Measurements from ENCODE around the gene PIGL. TPM values are rescaled to one million over a fixed set of nuclear protein-coding genes. Genes with fewer than 3 reads are reported as not detected.
"Not testable (repeated sequence)": the region's sequence is repeated elsewhere in the genome, so short reads cannot be mapped to it uniquely, and the experiment has no call there.

PIGL gene
- total RNA-seq, 1 experiment from 2014 or later, result 44.1 TPM

- TF ChIP-seq MYBL2 (CRISPR knock-in tag; IDR thresholded peaks at IDR 0.05), result no peak
- no peak for TF ChIP-seq NR3C1 (CRISPR knock-in tag; conservative IDR thresholded peaks at IDR 0.05; ENCODE audit: low read depth)
- no peak for TF ChIP-seq NFYB (CRISPR knock-in tag; conservative IDR thresholded peaks at IDR 0.05; ENCODE audit: low read depth)
- TF ChIP-seq SP1 (CRISPR knock-in tag; conservative IDR thresholded peaks at IDR 0.05), result 0 out of 2 replicates have a peak, but pooled peaks have one; percentile 20
- TF ChIP-seq ZMAT4 (CRISPR knock-in tag; IDR thresholded peaks at IDR 0.05), result no peak
- no peak for TF ChIP-seq NFE2L1 (CRISPR knock-in tag; IDR thresholded peaks at IDR 0.05)
- no peak for TF ChIP-seq ZNF263 (CRISPR knock-in tag; IDR thresholded peaks at IDR 0.05; ENCODE audit: low read depth)
- no peak for TF ChIP-seq RELA (CRISPR knock-in tag; IDR thresholded peaks at IDR 0.05; ENCODE audit: borderline replicate concordance)
Observed at GRCh38 chr17:16215273-16215964, 1.6 kb upstream of the PIGL start, which contains the start of gene NCOR1 (continued).

- peak overlapping the region; percentile 92 for H3K4me3 Mint-ChIP-seq
- peak overlapping the region; percentile 95 for H3K27ac Mint-ChIP-seq
- ChIA-PET CTCF (interaction anchor here (2.7 kb wide), 1 partner anchor 70 kb away, joined by 9 read pairs; no protein-coding TSS in a partner anchor), POLR2A (interaction anchor here (1.1 to 2.2 kb wide), 2 partner anchors 14 to 165 kb away, joined by 4 to 7 read pairs; partner anchors contain the start of gene UBB)
- H3K36me3 Mint-ChIP-seq, result no peaks in the 10 kb centered on the region
- H3K4me1 Mint-ChIP-seq, result peaks cover 23% of the 10 kb centered on the region
- no peaks in the 10 kb centered on the region for H3K27me3 Mint-ChIP-seq (ENCODE audit: low read depth)
- ATAC-seq (peak; percentile 2; the same call in 1 of the 2 replicates), DNase-seq (ENCODE audit: low spot score) (peak; percentile 65)
- TF ChIP-seq ZNF423 (CRISPR knock-in tag; IDR thresholded peaks at IDR 0.05), result no peak
- no peak for TF ChIP-seq ERG (CRISPR knock-in tag; IDR thresholded peaks at IDR 0.05)
- TF ChIP-seq IRF2 (CRISPR knock-in tag; IDR thresholded peaks at IDR 0.05; ENCODE audit: borderline replicate concordance, low read depth), result no peak
- no peak for TF ChIP-seq MYBL2 (CRISPR knock-in tag; IDR thresholded peaks at IDR 0.05)
- TF ChIP-seq MAX (CRISPR knock-in tag; IDR thresholded peaks at IDR 0.05), result no peak
- no peak for TF ChIP-seq ZNF396 (CRISPR knock-in tag; IDR thresholded peaks at IDR 0.05; ENCODE audit: borderline replicate concordance)
- TF ChIP-seq ATF6 (CRISPR knock-in tag; IDR thresholded peaks at IDR 0.05), result no peak
- no peak for TF ChIP-seq E2F1 (CRISPR knock-in tag; IDR thresholded peaks at IDR 0.05)
- TF ChIP-seq ZNF232 (CRISPR knock-in tag; IDR thresholded peaks at IDR 0.05), result no peak
- TF ChIP-seq NFYB (CRISPR knock-in tag; conservative IDR thresholded peaks at IDR 0.05; ENCODE audit: low read depth), result no peak
- no peak for TF ChIP-seq CDX4 (CRISPR knock-in tag; IDR thresholded peaks at IDR 0.05; ENCODE audit: borderline replicate concordance)
- TF ChIP-seq FOXK1 (CRISPR knock-in tag; IDR thresholded peaks at IDR 0.05), result no peak
- no peak for TF ChIP-seq ZMAT4 (CRISPR knock-in tag; IDR thresholded peaks at IDR 0.05)
- TF ChIP-seq FOXP1 (CRISPR knock-in tag; IDR thresholded peaks at IDR 0.05; ENCODE audit: borderline replicate concordance), result no peak
- H3K9me3 Mint-ChIP-seq, result no peaks in the 10 kb centered on the region
Observed at GRCh38 chr17:16215965-16216316, 1.1 kb upstream of the PIGL start.

- not testable (repeated sequence) for H3K36me3 Mint-ChIP-seq; DNase-seq (ENCODE audit: low spot score); H3K27me3 Mint-ChIP-seq (ENCODE audit: low read depth); H3K9me3 Mint-ChIP-seq; ATAC-seq
- peak overlapping the region; percentile 92 for H3K4me3 Mint-ChIP-seq
- H3K4me1 Mint-ChIP-seq, result peaks cover 23% of the 10 kb centered on the region
- ChIA-PET CTCF (interaction anchor here (2.7 kb wide), 1 partner anchor 70 kb away, joined by 9 read pairs; no protein-coding TSS in a partner anchor), POLR2A (interaction anchor here (2.2 kb wide), 1 partner anchor 165 kb away, joined by 7 read pairs; the partner anchor contains the start of gene UBB)
- peak overlapping the region; percentile 96 for H3K27ac Mint-ChIP-seq
Observed at GRCh38 chr17:16216341-16217001, 539 bp upstream of the PIGL start.

Data from WTC11 (cell line).